Right lobe of liver (tissue), 4 donors: Measurements from ENCODE around the gene LDAH.

Experiments used
- CTCF ChIP-seq, 4 donors: fragments of 200-600 bp in 3 of 4; fragments of 450-650 bp in 1 of 4; IDR thresholded peaks; one replicate each; pipeline versions ENCODE4 v1.5.1 to v1.8.0; 2016 to 2022; ENCODE audit warnings: antibody characterized with exemption in 4 of 4, mild to moderate bottlenecking in 2 of 4
- POLR2A ChIP-seq: fragments of 450-650 bp; IDR thresholded peaks from one replicate; pipeline ENCODE4 v1.6.1; 2017; ENCODE audit warnings: antibody characterized with exemption, mild to moderate bottlenecking
- donor health status: DM: no; HTN: no; CAD: no.
- donor health status: DM: no; HTN: no; CAD: no.
- donor health status: DM: no; HTN: yes; CAD: no.

GRCh38 chr2:20643826-20644225 is 179.1 kb downstream of the LDAH start:
- TF ChIP-seq CTCF (IDR thresholded peaks at IDR 0.05) (no peak), POLR2A (no peak)
